K562 (cell line): ENCODE data around the gene DELE1. TPM values are rescaled to one million over a fixed set of nuclear protein-coding genes. Genes with fewer than 3 reads are reported as not detected.

Experiments
- ARID1B ChIP-seq: fragments of 450-650 bp; IDR thresholded peaks from 2 replicates; pipeline ENCODE4 v1.6.1; 2016; ENCODE audit warnings: antibody characterized with exemption, mild to moderate bottlenecking, inconsistent platforms
- DPF2 ChIP-seq: fragments of 450-650 bp; IDR thresholded peaks from 2 replicates; pipeline ENCODE4 v1.6.1; 2016
- E2F3 ChIP-seq: fragments of 250-450 bp; sonication (Bioruptor Pico); IDR thresholded peaks from 2 replicates; pipeline ENCODE4 v1.4.0; 2020; ENCODE audit warnings: mild to moderate bottlenecking
- FIP1L1 ChIP-seq: fragments of 200-400 bp; formaldehyde crosslinking; IDR thresholded peaks from 2 replicates; pipeline ENCODE4 v1.6.1; 2018; ENCODE audit warnings: mild to moderate bottlenecking, low read depth, low read length; ENCODE audit not compliant: poor library complexity, severe bottlenecking
- FOXJ3 ChIP-seq: sonication (generic); formaldehyde crosslinking; IDR thresholded peaks from 2 replicates; pipeline ENCODE4 v1.4.0; 2020; ENCODE audit warnings: mild to moderate bottlenecking, missing genetic modification reagents
- HDAC6 ChIP-seq: IDR thresholded peaks from 2 replicates; pipeline ENCODE4 v1.6.1; 2012; ENCODE audit warnings: low read depth, mild to moderate bottlenecking, control low read depth, inconsistent platforms, low read length, moderate library complexity
- KDM4B ChIP-seq, 2 experiments: fragments of 450-650 bp in 1 of 2; sonication (generic) in 1 of 2; IDR thresholded peaks; 2 replicates each; pipeline ENCODE4 v1.6.1; 2016 to 2017; ENCODE audit warnings: borderline replicate concordance in 2 of 2, antibody characterized with exemption in 1 of 2, low read depth in 1 of 2, mild to moderate bottlenecking in 1 of 2
- KLF10 ChIP-seq: fragments of 250-450 bp; sonication (Bioruptor Pico); IDR thresholded peaks from 2 replicates; pipeline ENCODE4 v1.6.1; 2021; ENCODE audit warnings: matching md5 sums
- MTA2 ChIP-seq: fragments of 450-650 bp; IDR thresholded peaks from 2 replicates; pipeline ENCODE4 v1.6.1; 2016; ENCODE audit warnings: low read depth
- NFIC ChIP-seq: fragments of 450-650 bp; IDR thresholded peaks from 2 replicates; pipeline ENCODE4 v1.6.1; 2017; ENCODE audit warnings: mild to moderate bottlenecking, inconsistent platforms
- PHF21A ChIP-seq: fragments of 450-650 bp; IDR thresholded peaks from 2 replicates; pipeline ENCODE4 v1.6.1; 2017; ENCODE audit warnings: low read depth, borderline replicate concordance
- POLR2AphosphoS2 ChIP-seq: IDR thresholded peaks from 2 replicates; pipeline ENCODE4 v1.6.1; 2012; ENCODE audit warnings: low read length, improper control_type of control experiment
- POLR2AphosphoS5 ChIP-seq: IDR thresholded peaks from 2 replicates; pipeline ENCODE4 v1.6.1; 2011; ENCODE audit warnings: mild to moderate bottlenecking, low read depth, low read length, moderate library complexity; ENCODE audit not compliant: control insufficient read depth, insufficient read depth
- POLR2H ChIP-seq: IDR thresholded peaks from 2 replicates; pipeline ENCODE4 v1.6.1; 2016; ENCODE audit warnings: missing genetic modification characterization, low read depth, mild to moderate bottlenecking, control low read depth, missing compliant biosample characterization, moderate library complexity
- SMAD3 ChIP-seq: fragments of 450-650 bp; formaldehyde crosslinking; conservative IDR thresholded peaks from 2 replicates; pipeline ENCODE4 v1.4.0; 2020; ENCODE audit warnings: mild to moderate bottlenecking
- SP1 ChIP-seq: sonication (generic); formaldehyde crosslinking; IDR thresholded peaks from 2 replicates; pipeline ENCODE4 v1.8.1; 2022; ENCODE audit warnings: mild to moderate bottlenecking, missing genetic modification reagents
- THRAP3 ChIP-seq: fragments of 450-650 bp; IDR thresholded peaks from 2 replicates; pipeline ENCODE4 v1.6.1; 2016; ENCODE audit warnings: mild to moderate bottlenecking, inconsistent platforms, borderline replicate concordance
- ZFP1 ChIP-seq: fragments of 450-650 bp; formaldehyde crosslinking; IDR thresholded peaks from 2 replicates; pipeline ENCODE4 v1.4.0; 2020; ENCODE audit warnings: mild to moderate bottlenecking, mixed read lengths
- ZNF444 ChIP-seq: fragments of 250-450 bp; sonication (Bioruptor Pico); IDR thresholded peaks from 2 replicates; pipeline ENCODE4 v1.4.0; 2020; ENCODE audit warnings: mild to moderate bottlenecking, moderate library complexity
- ZNF589 ChIP-seq: fragments of 200-800 bp; sonication (Bioruptor generic); IDR thresholded peaks from 2 replicates; pipeline ENCODE4 v1.6.1; 2016; ENCODE audit warnings: low read depth, missing genetic modification characterization, missing compliant biosample characterization
- polyA plus RNA-seq, 8 experiments: library from polyadenylated mRNA; depleted of rRNA in 4 of 8; stranded (reverse) in 5 of 8; unstranded in 3 of 8; fragments of >200 nt; fragmentation: Nextera tagmentation in 2 of 8; fragmentation: Illumina TruSeq in 1 of 8; extraction: Ambion mirVana in 2 of 8; extraction: Trizol in 1 of 8; gene quantifications; 2 replicates each; pipeline versions ENCODE4 v1.2.1 to v1.2.3, GENCODE V29; 2011 to 2014; ENCODE audit warnings: inconsistent platforms in 1 of 8, missing spikeins in 1 of 8
- total RNA-seq, 7 experiments: library from RNA; depleted of rRNA in 6 of 7; stranded (reverse); fragments of >200 nt in 6 of 7; fragmentation: Illumina TruSeq in 2 of 7; extraction: Trizol in 2 of 7; gene quantifications; 2 replicates each; pipeline versions ENCODE4 v1.2.1 to v1.2.3, GENCODE V29; 2011 to 2021; ENCODE audit warnings: low replicate concordance in 1 of 7
- TF ChIP-seq, protein P1 (sequence below): fragments of 250-450 bp; sonication (Bioruptor Pico); IDR thresholded peaks from 2 replicates; pipeline ENCODE4 v1.4.0; 2020; ENCODE audit warnings: mild to moderate bottlenecking, moderate library complexity
- TF ChIP-seq, protein P2 (sequence below): sonication (generic); formaldehyde crosslinking; IDR thresholded peaks from 2 replicates; pipeline ENCODE4 v1.8.0; 2022; ENCODE audit warnings: mild to moderate bottlenecking, low read depth, missing genetic modification reagents
- TF ChIP-seq, protein P3 (sequence below): fragments of 250-450 bp; sonication (Bioruptor Pico); IDR thresholded peaks from 2 replicates; pipeline ENCODE4 v1.4.0; 2020; ENCODE audit warnings: mild to moderate bottlenecking, moderate library complexity

Gene DELE1
- total and polyA plus RNA-seq, 9 of the 15 experiments (the other 6 are each of a cell fraction or from before 2014, with no cell fraction given): 16.6 to 74.4 (median 49.8) TPM

DNA sequence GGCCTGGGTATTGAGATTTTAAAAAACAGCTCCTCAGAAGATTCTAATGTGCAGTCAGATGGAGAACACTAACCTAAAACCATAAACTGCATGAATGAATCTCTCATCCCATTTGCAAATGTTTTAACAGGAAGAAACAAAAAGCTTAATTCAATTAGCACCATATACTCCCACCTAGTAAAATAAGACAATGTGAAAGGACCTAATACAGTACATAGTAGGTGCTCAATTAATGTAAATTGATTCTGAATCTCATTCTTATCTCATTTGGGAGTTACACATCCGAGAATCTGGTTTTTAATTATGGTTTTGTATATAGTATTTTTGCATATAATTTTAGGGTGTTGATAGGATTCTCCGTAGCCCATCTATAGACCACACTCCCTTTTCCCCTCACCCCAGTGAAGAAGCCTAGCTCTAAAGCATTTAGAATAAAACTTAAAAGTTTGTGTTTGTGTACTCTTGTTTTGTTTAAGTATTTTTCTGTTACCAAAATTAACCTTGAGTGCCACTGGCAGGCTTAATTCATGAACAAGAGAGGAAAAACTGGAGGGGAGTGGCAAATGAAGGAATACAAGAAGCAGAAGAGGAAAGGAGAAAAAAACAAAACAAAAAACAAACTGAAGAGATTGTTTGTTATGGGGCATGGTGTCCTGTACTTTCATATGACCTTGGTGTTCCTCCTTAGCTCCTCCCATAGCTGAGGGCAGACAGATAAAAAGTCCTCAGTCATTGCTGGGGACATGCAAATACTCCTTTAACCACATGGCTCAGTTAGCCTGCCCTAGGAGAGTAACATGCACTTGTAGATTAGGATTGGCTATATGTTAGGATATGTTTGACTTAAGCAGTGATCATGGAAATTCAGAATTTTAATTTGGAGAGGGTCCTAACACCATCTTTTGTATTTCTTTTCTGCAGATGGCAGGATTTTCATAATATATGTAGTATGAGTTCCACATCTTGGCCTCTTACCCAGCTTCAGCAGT lies 46.4 kb downstream of the DELE1 start (continued):
- peak; percentile 50; the same call in 1 of the 2 replicates for TF ChIP-seq POLR2H
- TF ChIP-seq NFIC: no peak
- no peak for TF ChIP-seq ZFP1 (CRISPR knock-in tag)
- no peak for TF ChIP-seq E2F3
- TF ChIP-seq ZNF444: 0 out of 2 replicates have a peak, but pooled peaks have one; percentile 14
- TF ChIP-seq KDM4B (IDR thresholded peaks at IDR 0.05; ENCODE audit: borderline replicate concordance in 2 of 2, low read depth in 1 of 2): no peak
- TF ChIP-seq ARID1B: peak; percentile 67
- TF ChIP-seq THRAP3: 0 out of 2 replicates have a peak, but pooled peaks have one; percentile 10
- TF ChIP-seq MTA2: no peak
- no peak for TF ChIP-seq POLR2AphosphoS2
- peak; percentile 57; the same call in 1 of the 2 replicates for TF ChIP-seq SP1
- no peak for TF ChIP-seq KLF10 (CRISPR knock-in tag)
- no peak for TF ChIP-seq SMAD3 (CRISPR knock-in tag)
- TF ChIP-seq, protein P1, sequence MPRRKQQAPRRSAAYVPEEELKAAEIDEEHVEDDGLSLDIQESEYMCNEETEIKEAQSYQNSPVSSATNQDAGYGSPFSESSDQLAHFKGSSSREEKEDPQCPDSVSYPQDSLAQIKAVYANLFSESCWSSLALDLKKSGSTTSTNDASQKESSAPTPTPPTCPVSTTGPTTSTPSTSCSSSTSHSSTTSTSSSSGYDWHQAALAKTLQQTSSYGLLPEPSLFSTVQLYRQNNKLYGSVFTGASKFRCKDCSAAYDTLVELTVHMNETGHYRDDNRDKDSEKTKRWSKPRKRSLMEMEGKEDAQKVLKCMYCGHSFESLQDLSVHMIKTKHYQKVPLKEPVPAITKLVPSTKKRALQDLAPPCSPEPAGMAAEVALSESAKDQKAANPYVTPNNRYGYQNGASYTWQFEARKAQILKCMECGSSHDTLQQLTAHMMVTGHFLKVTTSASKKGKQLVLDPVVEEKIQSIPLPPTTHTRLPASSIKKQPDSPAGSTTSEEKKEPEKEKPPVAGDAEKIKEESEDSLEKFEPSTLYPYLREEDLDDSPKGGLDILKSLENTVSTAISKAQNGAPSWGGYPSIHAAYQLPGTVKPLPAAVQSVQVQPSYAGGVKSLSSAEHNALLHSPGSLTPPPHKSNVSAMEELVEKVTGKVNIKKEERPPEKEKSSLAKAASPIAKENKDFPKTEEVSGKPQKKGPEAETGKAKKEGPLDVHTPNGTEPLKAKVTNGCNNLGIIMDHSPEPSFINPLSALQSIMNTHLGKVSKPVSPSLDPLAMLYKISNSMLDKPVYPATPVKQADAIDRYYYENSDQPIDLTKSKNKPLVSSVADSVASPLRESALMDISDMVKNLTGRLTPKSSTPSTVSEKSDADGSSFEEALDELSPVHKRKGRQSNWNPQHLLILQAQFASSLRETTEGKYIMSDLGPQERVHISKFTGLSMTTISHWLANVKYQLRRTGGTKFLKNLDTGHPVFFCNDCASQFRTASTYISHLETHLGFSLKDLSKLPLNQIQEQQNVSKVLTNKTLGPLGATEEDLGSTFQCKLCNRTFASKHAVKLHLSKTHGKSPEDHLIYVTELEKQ: no peak
- TF ChIP-seq FIP1L1: no peak
- TF ChIP-seq POLR2AphosphoS5: peak; percentile 90
- TF ChIP-seq FOXJ3 (CRISPR knock-in tag): no peak
- TF ChIP-seq DPF2: peak; percentile 72
- TF ChIP-seq, protein P2, sequence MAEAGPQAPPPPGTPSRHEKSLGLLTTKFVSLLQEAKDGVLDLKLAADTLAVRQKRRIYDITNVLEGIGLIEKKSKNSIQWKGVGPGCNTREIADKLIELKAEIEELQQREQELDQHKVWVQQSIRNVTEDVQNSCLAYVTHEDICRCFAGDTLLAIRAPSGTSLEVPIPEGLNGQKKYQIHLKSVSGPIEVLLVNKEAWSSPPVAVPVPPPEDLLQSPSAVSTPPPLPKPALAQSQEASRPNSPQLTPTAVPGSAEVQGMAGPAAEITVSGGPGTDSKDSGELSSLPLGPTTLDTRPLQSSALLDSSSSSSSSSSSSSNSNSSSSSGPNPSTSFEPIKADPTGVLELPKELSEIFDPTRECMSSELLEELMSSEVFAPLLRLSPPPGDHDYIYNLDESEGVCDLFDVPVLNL (CRISPR knock-in tag): no peak
- TF ChIP-seq, protein P3, sequence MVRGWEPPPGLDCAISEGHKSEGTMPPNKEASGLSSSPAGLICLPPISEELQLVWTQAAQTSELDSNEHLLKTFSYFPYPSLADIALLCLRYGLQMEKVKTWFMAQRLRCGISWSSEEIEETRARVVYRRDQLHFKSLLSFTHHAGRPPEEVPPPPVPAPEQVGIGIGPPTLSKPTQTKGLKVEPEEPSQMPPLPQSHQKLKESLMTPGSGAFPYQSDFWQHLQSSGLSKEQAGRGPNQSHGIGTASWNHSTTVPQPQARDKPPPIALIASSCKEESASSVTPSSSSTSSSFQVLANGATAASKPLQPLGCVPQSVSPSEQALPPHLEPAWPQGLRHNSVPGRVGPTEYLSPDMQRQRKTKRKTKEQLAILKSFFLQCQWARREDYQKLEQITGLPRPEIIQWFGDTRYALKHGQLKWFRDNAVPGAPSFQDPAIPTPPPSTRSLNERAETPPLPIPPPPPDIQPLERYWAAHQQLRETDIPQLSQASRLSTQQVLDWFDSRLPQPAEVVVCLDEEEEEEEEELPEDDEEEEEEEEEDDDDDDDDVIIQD (CRISPR knock-in tag): no peak
- no peak for TF ChIP-seq HDAC6
- no peak for TF ChIP-seq ZNF589 (CRISPR knock-in tag)
- TF ChIP-seq PHF21A: no peak
